Measurements from ENCODE around the gene SPRR2F. TPM values are rescaled to one million over a fixed set of nuclear protein-coding genes. Genes with fewer than 3 reads are reported as not detected.
"Not testable (repeated sequence)": the region's sequence is repeated elsewhere in the genome, so short reads cannot be mapped to it uniquely, and the experiment has no call there.

SPRR2F gene
- polyA plus RNA-seq, 3 donors, result not detected

- H3K79me2 ChIP-seq (ENCODE audit: insufficient read depth, low read length), result no peaks in the 10 kb centered on the region
- H3K27ac ChIP-seq (ENCODE audit: low read depth in 1 of 2, low read length in 2 of 2), result no peak overlapping the region
- H3K9ac ChIP-seq (ENCODE audit: insufficient read depth, low read length, poor library complexity, severe bottlenecking), result no peak overlapping the region
- H3K27me3 Mint-ChIP-seq (ENCODE audit: low read depth in 3 of 3), result peaks cover 6 to 21% (median 9%) of the 10 kb centered on the region in 3 donors
- intact Hi-C loops (cut with micrococcal nuclease), result no loop called here
- 88% methylated on average over 2 of the region's 2 CpGs for WGBS (ENCODE audit: insufficient coverage)
- no peak for TF ChIP-seq CTCF (IDR thresholded peaks at IDR 0.05)
- H3K36me3 ChIP-seq (replicated peaks in 1 of 2; ENCODE audit: control insufficient read depth in 1 of 2, insufficient read depth in 2 of 2, low read length in 2 of 2), result no peaks in the 10 kb centered on the region
- H4K20me1 ChIP-seq (ENCODE audit: insufficient read depth, low read length), result no peaks in the 10 kb centered on the region
- H3K4me2 ChIP-seq (replicated peaks; ENCODE audit: extremely low read depth, low read length, poor library complexity, severe bottlenecking), result no peak overlapping the region
- H3K9me3 ChIP-seq (replicated peaks in 1 of 2; ENCODE audit: control insufficient read depth in 1 of 2, insufficient read depth in 1 of 2, low read length in 2 of 2), result peaks cover 3 to 8% of the 10 kb centered on the region in 2 donors
- H3K36me3 Mint-ChIP-seq, result no peaks in the 10 kb centered on the region
- DNase-seq, result no peak
- H2AFZ ChIP-seq (ENCODE audit: insufficient read depth, low read depth, low read length, poor library complexity, severe bottlenecking), result no peak overlapping the region
- no peaks in the 10 kb centered on the region for H3K27me3 ChIP-seq (ENCODE audit: control insufficient read depth in 2 of 2, insufficient read depth in 2 of 2, low read length in 2 of 2)
- H3K9me3 Mint-ChIP-seq, result peaks cover 0 to 9% (median 3%) of the 10 kb centered on the region in 7 donors
- H3K4me3 ChIP-seq (replicated peaks in 1 of 3; ENCODE audit: low read depth in 2 of 3, low read length in 3 of 3), result no peak overlapping the region
- H3K27ac Mint-ChIP-seq, result no peak overlapping the region
- no peaks in the 10 kb centered on the region for H3K4me1 Mint-ChIP-seq
- peak overlapping the region in 1 of 2 donors; percentile 16 for H3K4me3 Mint-ChIP-seq
- no peaks in the 10 kb centered on the region for H3K4me1 ChIP-seq (ENCODE audit: control insufficient read depth in 1 of 2, insufficient read depth in 2 of 2, low read length in 2 of 2)
Observed at GRCh38 chr1:153127296-153127695, 14.0 kb upstream of the SPRR2F start.

GRCh38 chr1:153125536-153125935 lies 12.2 kb upstream of the SPRR2F start:
- H3K27ac Mint-ChIP-seq, result no peak overlapping the region
- no peak overlapping the region for H3K27ac ChIP-seq (ENCODE audit: low read depth in 1 of 2, low read length in 2 of 2)
- no peaks in the 10 kb centered on the region for H3K36me3 Mint-ChIP-seq
- no peaks in the 10 kb centered on the region for H3K4me1 Mint-ChIP-seq
- H3K4me3 ChIP-seq (replicated peaks in 1 of 3; ENCODE audit: low read depth in 2 of 3, low read length in 3 of 3), result no peak overlapping the region
- DNase-seq, result no peak
- TF ChIP-seq CTCF (IDR thresholded peaks at IDR 0.05), result no peak
- no peak overlapping the region for H3K4me2 ChIP-seq (replicated peaks; ENCODE audit: extremely low read depth, low read length, poor library complexity, severe bottlenecking)
- no peak overlapping the region for H3K9ac ChIP-seq (ENCODE audit: insufficient read depth, low read length, poor library complexity, severe bottlenecking)
- H3K4me1 ChIP-seq (ENCODE audit: control insufficient read depth in 1 of 2, insufficient read depth in 2 of 2, low read length in 2 of 2), result no peaks in the 10 kb centered on the region
- no peak overlapping the region for H3K4me3 Mint-ChIP-seq
- no CpG with 5 or more reads among the region's 1 CpG for WGBS (ENCODE audit: insufficient coverage)
- H2AFZ ChIP-seq (ENCODE audit: insufficient read depth, low read depth, low read length, poor library complexity, severe bottlenecking), result no peak overlapping the region
- peaks cover 7 to 19% (median 9%) of the 10 kb centered on the region in 3 donors for H3K27me3 Mint-ChIP-seq (ENCODE audit: low read depth in 3 of 3)
- peaks cover 0 to 11% (median 3%) of the 10 kb centered on the region in 7 donors for H3K9me3 Mint-ChIP-seq
- no peaks in the 10 kb centered on the region for H3K36me3 ChIP-seq (replicated peaks in 1 of 2; ENCODE audit: control insufficient read depth in 1 of 2, insufficient read depth in 2 of 2, low read length in 2 of 2)
- H3K79me2 ChIP-seq (ENCODE audit: insufficient read depth, low read length), result no peaks in the 10 kb centered on the region
- no peaks in the 10 kb centered on the region for H4K20me1 ChIP-seq (ENCODE audit: insufficient read depth, low read length)
- peaks cover 3 to 8% of the 10 kb centered on the region in 2 donors for H3K9me3 ChIP-seq (replicated peaks in 1 of 2; ENCODE audit: control insufficient read depth in 1 of 2, insufficient read depth in 1 of 2, low read length in 2 of 2)
- intact Hi-C loops (cut with micrococcal nuclease), result no loop called here
- H3K27me3 ChIP-seq (ENCODE audit: control insufficient read depth in 2 of 2, insufficient read depth in 2 of 2, low read length in 2 of 2), result no peaks in the 10 kb centered on the region

- H3K4me1 ChIP-seq (ENCODE audit: control insufficient read depth in 1 of 2, insufficient read depth in 2 of 2, low read length in 2 of 2); H4K20me1 ChIP-seq (ENCODE audit: insufficient read depth, low read length); H3K4me2 ChIP-seq (replicated peaks; ENCODE audit: extremely low read depth, low read length, poor library complexity, severe bottlenecking); H3K36me3 ChIP-seq (replicated peaks in 1 of 2; ENCODE audit: control insufficient read depth in 1 of 2, insufficient read depth in 2 of 2, low read length in 2 of 2); H3K4me1 Mint-ChIP-seq; H3K27ac Mint-ChIP-seq; H3K9me3 Mint-ChIP-seq; H3K9ac ChIP-seq (ENCODE audit: insufficient read depth, low read length, poor library complexity, severe bottlenecking); intact Hi-C loops (cut with micrococcal nuclease); H3K4me3 ChIP-seq (replicated peaks in 1 of 3; ENCODE audit: low read depth in 2 of 3, low read length in 3 of 3); H3K79me2 ChIP-seq (ENCODE audit: insufficient read depth, low read length); H3K36me3 Mint-ChIP-seq; DNase-seq; H3K27me3 ChIP-seq (ENCODE audit: control insufficient read depth in 2 of 2, insufficient read depth in 2 of 2, low read length in 2 of 2); H3K9me3 ChIP-seq (replicated peaks in 1 of 2; ENCODE audit: control insufficient read depth in 1 of 2, insufficient read depth in 1 of 2, low read length in 2 of 2); H2AFZ ChIP-seq (ENCODE audit: insufficient read depth, low read depth, low read length, poor library complexity, severe bottlenecking); H3K4me3 Mint-ChIP-seq; H3K27ac ChIP-seq (ENCODE audit: low read depth in 1 of 2, low read length in 2 of 2): not testable (repeated sequence)
- 86% methylated on average over 7 of the region's 8 CpGs for WGBS (ENCODE audit: insufficient coverage)
- peaks cover 7 to 26% (median 9%) of the 10 kb centered on the region in 3 donors for H3K27me3 Mint-ChIP-seq (ENCODE audit: low read depth in 3 of 3)
Observed at GRCh38 chr1:153123793-153124192, 10.5 kb upstream of the SPRR2F start.

Measured in CD14-positive monocyte (primary cell).